Panc1 (cell line): ENCODE data around the gene SCYGR4.

Source experiments
- CTCF ChIP-seq: fragments of 450-650 bp; IDR thresholded peaks from 2 replicates; pipeline ENCODE4 v1.5.1; 2017; ENCODE audit warnings: mild to moderate bottlenecking
- SIN3A ChIP-seq: IDR thresholded peaks from 2 replicates; pipeline ENCODE4 v1.6.1; 2012; ENCODE audit warnings: low read depth, mild to moderate bottlenecking, low read length, moderate library complexity, borderline replicate concordance; ENCODE audit not compliant: insufficient read depth

- no peak for TF ChIP-seq CTCF
- no peak for TF ChIP-seq SIN3A
Observed at GRCh38 chr2:227654426-227654825, 37.1 kb downstream of the SCYGR4 start.
